ENCODE data around the gene WDR75.

- TF ChIP-seq CTCF (IDR thresholded peaks at IDR 0.05 in 4 of 5, conservative IDR thresholded peaks at IDR 0.05 in 1 of 5) (no peak), POLR2A (IDR thresholded peaks at IDR 0.05) (no peak)
Observed at GRCh38 chr2:189501487-189501886, 60.2 kb downstream of the WDR75 start.
